ENCODE measurements around the gene CDC5L.
A peak's percentile ranks its signal among the peaks of the same experiment; 100 is the strongest.

The CDC5L gene

GRCh38 chr6:44456070-44456965, 68.8 kb downstream of the CDC5L start:
- DNase-seq, result peak; percentile 31

GRCh38 chr6:44456966-44457292, 69.4 kb downstream of the CDC5L start:
- no peak for DNase-seq

GRCh38 chr6:44457596-44457995, 70.1 kb downstream of the CDC5L start:
- DNase-seq, result no peak

- DNase-seq, result no peak
Observed at GRCh38 chr6:44458551-44458950, 71.0 kb downstream of the CDC5L start.

GRCh38 chr6:44462335-44462734, 74.8 kb downstream of the CDC5L start:
- DNase-seq, result no peak

GRCh38 chr6:44462797-44463727, 75.6 kb downstream of the CDC5L start:
- DNase-seq, result no peak

GRCh38 chr6:44463728-44464450, 76.4 kb downstream of the CDC5L start:
- DNase-seq, result no peak

- no peak for DNase-seq
Observed at GRCh38 chr6:44464527-44465310, 77.2 kb downstream of the CDC5L start.

GRCh38 chr6:44466955-44467354, 79.4 kb downstream of the CDC5L start:
- no peak for DNase-seq

GRCh38 chr6:44468835-44469234, 81.3 kb downstream of the CDC5L start:
- DNase-seq, result no peak

- no peak for DNase-seq
Observed at GRCh38 chr6:44470115-44470464, 82.6 kb downstream of the CDC5L start.

- DNase-seq, result no peak
Observed at GRCh38 chr6:44470746-44471145, 83.2 kb downstream of the CDC5L start.

- DNase-seq, result no peak
Observed at GRCh38 chr6:44471271-44471981, 83.9 kb downstream of the CDC5L start.

GRCh38 chr6:44472250-44472945, 84.9 kb downstream of the CDC5L start:
- no peak for DNase-seq

GRCh38 chr6:44473393-44474189, 86.1 kb downstream of the CDC5L start:
- DNase-seq, result no peak

GRCh38 chr6:44474190-44474631, 86.7 kb downstream of the CDC5L start:
- no peak for DNase-seq

GRCh38 chr6:44474643-44475042, 87.1 kb downstream of the CDC5L start:
- no peak for DNase-seq

- DNase-seq, result no peak
Observed at GRCh38 chr6:44475417-44475778, 87.9 kb downstream of the CDC5L start.

GRCh38 chr6:44475779-44476434, 88.4 kb downstream of the CDC5L start:
- peak; percentile 72 for DNase-seq

- DNase-seq, result no peak
Observed at GRCh38 chr6:44476849-44477248, 89.3 kb downstream of the CDC5L start.
